ENCODE data around the gene RNF121. TPM values are rescaled to one million over a fixed set of nuclear protein-coding genes. Genes with fewer than 3 reads are reported as not detected.

The RNF121 gene
- total and polyA plus RNA-seq, 9 donors = 17.4 to 32.2 (median 27.0) TPM

DNA sequence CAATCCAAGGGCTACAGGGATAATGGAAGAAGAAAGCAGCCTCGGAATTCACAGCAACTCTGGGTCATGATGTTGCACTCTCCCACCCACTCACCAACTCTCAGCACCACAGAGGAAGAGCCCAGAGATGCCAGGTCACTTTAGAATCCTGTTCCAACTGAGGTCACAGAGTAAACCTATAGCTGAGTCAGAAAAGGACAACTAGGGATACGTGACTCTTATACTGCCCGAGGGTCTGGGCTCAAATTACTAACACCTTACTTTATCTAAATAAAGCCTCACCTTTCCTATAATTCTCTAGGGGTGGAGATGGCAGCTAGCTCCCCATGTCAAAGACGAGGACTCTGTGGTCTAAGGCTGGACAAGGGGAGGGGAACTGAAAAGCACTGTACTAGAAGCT is 94.5 kb downstream of the RNF121 start:
- 66 to 75% (median 75%) methylated on average over 4 of the region's 4 CpGs for WGBS, 3 donors
- Histone ChIP-seq H3K4me1 (ENCODE audit: insufficient read depth) (peaks cover 5% of the 10 kb centered on the region), H3K27ac (no peak overlapping the region), H3K9me3 (no peaks in the 10 kb centered on the region), H3K4me3 (no peak overlapping the region), H3K36me3 (no peaks in the 10 kb centered on the region), H3K27me3 (no peaks in the 10 kb centered on the region)
- TF ChIP-seq, protein P1, sequence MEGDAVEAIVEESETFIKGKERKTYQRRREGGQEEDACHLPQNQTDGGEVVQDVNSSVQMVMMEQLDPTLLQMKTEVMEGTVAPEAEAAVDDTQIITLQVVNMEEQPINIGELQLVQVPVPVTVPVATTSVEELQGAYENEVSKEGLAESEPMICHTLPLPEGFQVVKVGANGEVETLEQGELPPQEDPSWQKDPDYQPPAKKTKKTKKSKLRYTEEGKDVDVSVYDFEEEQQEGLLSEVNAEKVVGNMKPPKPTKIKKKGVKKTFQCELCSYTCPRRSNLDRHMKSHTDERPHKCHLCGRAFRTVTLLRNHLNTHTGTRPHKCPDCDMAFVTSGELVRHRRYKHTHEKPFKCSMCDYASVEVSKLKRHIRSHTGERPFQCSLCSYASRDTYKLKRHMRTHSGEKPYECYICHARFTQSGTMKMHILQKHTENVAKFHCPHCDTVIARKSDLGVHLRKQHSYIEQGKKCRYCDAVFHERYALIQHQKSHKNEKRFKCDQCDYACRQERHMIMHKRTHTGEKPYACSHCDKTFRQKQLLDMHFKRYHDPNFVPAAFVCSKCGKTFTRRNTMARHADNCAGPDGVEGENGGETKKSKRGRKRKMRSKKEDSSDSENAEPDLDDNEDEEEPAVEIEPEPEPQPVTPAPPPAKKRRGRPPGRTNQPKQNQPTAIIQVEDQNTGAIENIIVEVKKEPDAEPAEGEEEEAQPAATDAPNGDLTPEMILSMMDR (IDR thresholded peaks at IDR 0.05) = no peak
- TF ChIP-seq POLR2A (IDR thresholded peaks at IDR 0.05) = no peak
- no peak for TF ChIP-seq EP300 (IDR thresholded peaks at IDR 0.05)
- no peak for DNase-seq
- intact Hi-C loops (cut with DNase I) = loop anchor here in 1 of 4 donors (5.0 kb wide), 1 partner anchor 69 kb away; no protein-coding TSS in a partner anchor

DNA sequence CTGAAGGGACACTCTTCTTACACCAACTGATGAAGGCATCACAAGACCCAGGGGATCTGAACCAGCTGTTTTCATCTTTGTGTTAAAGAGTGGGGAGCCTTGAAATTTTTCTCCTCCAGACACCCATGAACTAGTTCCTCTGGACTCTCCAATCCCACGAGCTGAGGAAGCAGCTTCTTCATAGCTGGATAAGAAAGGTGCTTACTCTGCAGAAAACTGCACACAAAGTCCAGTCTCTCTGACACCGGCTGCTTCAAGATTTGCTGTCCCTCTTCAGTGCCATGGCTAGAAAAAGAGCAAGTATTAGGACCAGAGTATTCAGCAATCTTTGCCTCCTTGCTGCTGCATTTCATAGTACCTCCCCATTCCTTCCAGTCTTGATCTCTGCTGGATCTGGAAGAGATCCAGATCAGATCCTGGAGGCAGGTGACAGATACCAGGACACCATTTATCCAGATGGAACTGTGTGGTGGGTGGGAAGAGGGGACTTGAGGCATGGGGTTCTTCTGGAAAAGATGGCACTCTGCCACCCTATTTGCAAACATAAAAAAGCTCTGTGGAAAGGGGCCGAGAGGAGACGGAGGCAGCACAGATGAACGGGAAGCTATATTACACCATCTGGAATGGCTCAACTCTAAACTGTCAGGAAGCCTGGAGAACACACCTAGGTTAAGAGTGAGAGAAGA is 95.4 kb downstream of the RNF121 start:
- WGBS, 3 donors = 28 to 37% (median 30%) methylated on average over 5 of the region's 5 CpGs
- Histone ChIP-seq H3K27ac (no peak overlapping the region), H3K4me1 (ENCODE audit: insufficient read depth) (peaks cover 5% of the 10 kb centered on the region), H3K9me3 (no peaks in the 10 kb centered on the region), H3K36me3 (no peaks in the 10 kb centered on the region), H3K27me3 (no peaks in the 10 kb centered on the region), H3K4me3 (no peak overlapping the region)
- DNase-seq = no peak
- TF ChIP-seq, protein P1 (IDR thresholded peaks at IDR 0.05) = no peak
- TF ChIP-seq EP300 (IDR thresholded peaks at IDR 0.05) (no peak), POLR2A (IDR thresholded peaks at IDR 0.05) (no peak)
- intact Hi-C loops (cut with DNase I) = loop anchor here in 3 of 4 donors (2.0 to 5.0 kb wide), 3 partner anchors 67 to 69 kb away; no protein-coding TSS in a partner anchor

DNA sequence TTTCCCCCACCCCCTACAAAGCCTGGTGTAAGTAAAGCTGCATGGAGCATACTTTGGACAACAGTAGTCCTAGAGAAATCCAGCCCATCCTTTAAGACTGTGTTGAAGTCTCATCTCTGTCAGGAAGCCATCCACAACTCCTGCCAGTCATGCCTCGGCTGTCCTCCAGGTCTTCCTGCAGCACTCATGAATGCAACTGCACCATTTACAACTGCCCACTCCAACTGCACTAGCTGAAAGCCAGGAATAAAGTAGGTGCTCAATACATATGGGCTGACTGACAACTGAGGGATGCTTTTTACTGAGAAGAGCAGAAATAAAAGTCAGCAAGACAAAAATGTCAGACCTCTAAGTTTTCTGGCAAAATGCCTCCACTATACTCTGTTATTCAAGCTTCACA is 97.2 kb downstream of the RNF121 start:
- DNase-seq = no peak
- 38 to 65% (median 61%) methylated on average over 1 of the region's 1 CpG for WGBS, 3 donors
- Histone ChIP-seq H3K36me3 (no peaks in the 10 kb centered on the region), H3K9me3 (no peaks in the 10 kb centered on the region), H3K4me1 (ENCODE audit: insufficient read depth) (peaks cover 5% of the 10 kb centered on the region), H3K27me3 (no peaks in the 10 kb centered on the region), H3K27ac (no peak overlapping the region), H3K4me3 (no peak overlapping the region)
- TF ChIP-seq POLR2A (IDR thresholded peaks at IDR 0.05) (no peak), EP300 (IDR thresholded peaks at IDR 0.05) (no peak)
- TF ChIP-seq, protein P1 (IDR thresholded peaks at IDR 0.05) = no peak
- intact Hi-C loops (cut with DNase I) = loop anchor here in 1 of 4 donors (5.0 kb wide), 1 partner anchor 61 kb away; no protein-coding TSS in a partner anchor

DNA sequence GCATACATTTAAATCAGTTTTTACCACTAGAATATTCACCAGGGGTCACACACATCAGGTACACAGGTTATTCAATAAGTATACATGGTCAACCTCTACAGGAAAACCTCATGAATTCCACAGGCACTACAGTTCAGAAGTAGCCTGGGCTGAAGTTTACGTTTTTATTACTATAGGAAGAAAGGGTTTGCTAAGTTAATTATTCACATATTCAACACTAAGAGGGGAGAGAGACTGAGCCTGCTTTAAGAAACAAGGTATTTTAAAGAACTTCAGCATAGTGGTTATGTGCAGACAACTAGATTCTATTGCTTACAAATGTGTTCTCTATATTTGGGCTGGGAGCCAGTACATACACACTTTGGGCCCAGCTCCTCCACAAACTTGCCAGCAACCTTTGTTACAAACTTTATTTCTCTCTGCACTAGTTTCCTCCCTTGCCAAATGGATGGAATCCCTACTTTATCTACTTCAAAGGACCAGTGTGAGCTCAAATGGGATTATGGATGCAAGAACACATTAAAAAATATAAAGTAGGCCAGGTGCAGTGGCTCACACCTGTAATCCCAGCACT is 101.7 kb downstream of the RNF121 start:
- intact Hi-C loops (cut with DNase I) = no loop called here
- TF ChIP-seq POLR2A (IDR thresholded peaks at IDR 0.05) = no peak
- TF ChIP-seq EP300 (IDR thresholded peaks at IDR 0.05) = no peak
- TF ChIP-seq, protein P1 (IDR thresholded peaks at IDR 0.05) = no peak
- no peaks in the 10 kb centered on the region for H3K9me3 ChIP-seq
- no peak overlapping the region for H3K27ac ChIP-seq
- peaks cover 5% of the 10 kb centered on the region for H3K4me1 ChIP-seq (ENCODE audit: insufficient read depth)
- 35 to 49% (median 49%) methylated on average over 1 of the region's 1 CpG for WGBS, 3 donors
- no peak for DNase-seq
- no peak overlapping the region for H3K4me3 ChIP-seq
- no peaks in the 10 kb centered on the region for H3K27me3 ChIP-seq
- H3K36me3 ChIP-seq = no peaks in the 10 kb centered on the region

All from ovary (tissue), 9 donors.